ENCODE results near the gene SBF2. TPM values are rescaled to one million over a fixed set of nuclear protein-coding genes. Genes with fewer than 3 reads are reported as not detected.

The SBF2 gene
- total RNA-seq, 1 experiment from 2014 or later: 30.2 TPM

- H3T11ph ChIP-seq (ENCODE audit: low read length): no peak overlapping the region
- no peak overlapping the region for H3K9ac ChIP-seq (ENCODE audit: extremely low read depth, insufficient read length, low read length)
- no peaks in the 10 kb centered on the region for H3K79me2 ChIP-seq (ENCODE audit: insufficient read depth, low read length)
- no peak overlapping the region for H3K14ac ChIP-seq (ENCODE audit: insufficient read depth, low read length)
- no peak overlapping the region for H3K18ac ChIP-seq (ENCODE audit: insufficient read length, low read depth, low read length)
- H2BK120ac ChIP-seq (ENCODE audit: low read depth, low read length, poor library complexity, severe bottlenecking): no peak overlapping the region
- H2BK12ac ChIP-seq (ENCODE audit: insufficient read length, low read depth, low read length): no peak overlapping the region
- no peaks in the 10 kb centered on the region for H3K27me3 Mint-ChIP-seq (ENCODE audit: low read depth)
- H4K91ac ChIP-seq (ENCODE audit: insufficient read length, low read depth, low read length): no peak overlapping the region
- H4K20me1 ChIP-seq (ENCODE audit: control insufficient read depth, insufficient read depth, insufficient read length): no peaks in the 10 kb centered on the region
- H2AFZ ChIP-seq (ENCODE audit: low read length): no peak overlapping the region
- no peak overlapping the region for H2BK20ac ChIP-seq (ENCODE audit: low read depth, low read length, poor library complexity, severe bottlenecking)
- DNase-seq: no peak
- no peaks in the 10 kb centered on the region for H3K79me1 ChIP-seq (ENCODE audit: insufficient read depth, low read depth, low read length, poor library complexity, severe bottlenecking)
- H2BK5ac ChIP-seq (ENCODE audit: insufficient read length, low read length): no peak overlapping the region
- H3K4me1 ChIP-seq (ENCODE audit: insufficient read depth, low read length): no peaks in the 10 kb centered on the region
- no peaks in the 10 kb centered on the region for H3K27me3 ChIP-seq (ENCODE audit: insufficient read depth, low read length)
- H3K9me3 Mint-ChIP-seq: peaks cover 19 to 33% of the 10 kb centered on the region in 2 experiments
- H3K56ac ChIP-seq (ENCODE audit: insufficient read length, low read depth, low read length): no peak overlapping the region
- no peak overlapping the region for H3K4me2 ChIP-seq (ENCODE audit: insufficient read depth, insufficient read length, low read length)
- no CpG with 5 or more reads among the region's 3 CpGs for WGBS (ENCODE audit: extremely low coverage, insufficient read length, low lambda C conversion rate)
- no peak overlapping the region for H3K27ac ChIP-seq (ENCODE audit: insufficient read length, low read depth, low read length)
- no peak overlapping the region for H2AK5ac ChIP-seq (ENCODE audit: insufficient read length, low read length)
- TF ChIP-seq, protein P1, sequence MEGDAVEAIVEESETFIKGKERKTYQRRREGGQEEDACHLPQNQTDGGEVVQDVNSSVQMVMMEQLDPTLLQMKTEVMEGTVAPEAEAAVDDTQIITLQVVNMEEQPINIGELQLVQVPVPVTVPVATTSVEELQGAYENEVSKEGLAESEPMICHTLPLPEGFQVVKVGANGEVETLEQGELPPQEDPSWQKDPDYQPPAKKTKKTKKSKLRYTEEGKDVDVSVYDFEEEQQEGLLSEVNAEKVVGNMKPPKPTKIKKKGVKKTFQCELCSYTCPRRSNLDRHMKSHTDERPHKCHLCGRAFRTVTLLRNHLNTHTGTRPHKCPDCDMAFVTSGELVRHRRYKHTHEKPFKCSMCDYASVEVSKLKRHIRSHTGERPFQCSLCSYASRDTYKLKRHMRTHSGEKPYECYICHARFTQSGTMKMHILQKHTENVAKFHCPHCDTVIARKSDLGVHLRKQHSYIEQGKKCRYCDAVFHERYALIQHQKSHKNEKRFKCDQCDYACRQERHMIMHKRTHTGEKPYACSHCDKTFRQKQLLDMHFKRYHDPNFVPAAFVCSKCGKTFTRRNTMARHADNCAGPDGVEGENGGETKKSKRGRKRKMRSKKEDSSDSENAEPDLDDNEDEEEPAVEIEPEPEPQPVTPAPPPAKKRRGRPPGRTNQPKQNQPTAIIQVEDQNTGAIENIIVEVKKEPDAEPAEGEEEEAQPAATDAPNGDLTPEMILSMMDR (conservative IDR thresholded peaks at IDR 0.05): no peak
- H3K4me1 Mint-ChIP-seq: peaks cover 14 to 18% of the 10 kb centered on the region in 2 experiments
- H3K9me3 ChIP-seq (ENCODE audit: control insufficient read depth, low read depth, low read length): no peaks in the 10 kb centered on the region
- H3K27ac Mint-ChIP-seq: no peak overlapping the region
- H4K5ac ChIP-seq (ENCODE audit: insufficient read length, low read depth, low read length): no peak overlapping the region
- no peak overlapping the region for H2BK15ac ChIP-seq (ENCODE audit: low read depth, low read length)
- H3K4me3 Mint-ChIP-seq: no peak overlapping the region
- H4K8ac ChIP-seq (replicated peaks; ENCODE audit: insufficient read length, low read depth, low read length): no peak overlapping the region
- H3K36me3 Mint-ChIP-seq (ENCODE audit: insufficient read depth in 1 of 3, low read depth in 3 of 3): peaks cover 29 to 37% (median 33%) of the 10 kb centered on the region in 3 experiments
- H3K23ac ChIP-seq (ENCODE audit: insufficient read length, low read depth, low read length): no peak overlapping the region
- H3K4ac ChIP-seq (ENCODE audit: low read depth, low read length): no peak overlapping the region
- no peaks in the 10 kb centered on the region for H3K23me2 ChIP-seq (ENCODE audit: insufficient read length, low read depth, low read length, poor library complexity, severe bottlenecking)
These were observed 154.9 kb downstream of the SBF2 start for GRCh38 chr11:10139143-10139542.

All from H9 (cell line).